Activated CD4-positive, alpha-beta T cell treated with anti-CD3 and anti-CD28 coated beads, Interleukin-2, amount 50 U/mL, for 48 hours (primary cell): ENCODE results near the gene RAB20.
"Not testable (repeated sequence)": the region's sequence is repeated elsewhere in the genome, so short reads cannot be mapped to it uniquely, and the experiment has no call there.

ENCODE experiments used
- DNase-seq, 2 experiments: peaks; one replicate each; pipeline ENCODE4 v3.0.0-alpha.2; 2020

The RAB20 gene

GRCh38 chr13:110552767-110553166 is 8.8 kb downstream of the RAB20 start:
- DNase-seq, result no peak

DNA sequence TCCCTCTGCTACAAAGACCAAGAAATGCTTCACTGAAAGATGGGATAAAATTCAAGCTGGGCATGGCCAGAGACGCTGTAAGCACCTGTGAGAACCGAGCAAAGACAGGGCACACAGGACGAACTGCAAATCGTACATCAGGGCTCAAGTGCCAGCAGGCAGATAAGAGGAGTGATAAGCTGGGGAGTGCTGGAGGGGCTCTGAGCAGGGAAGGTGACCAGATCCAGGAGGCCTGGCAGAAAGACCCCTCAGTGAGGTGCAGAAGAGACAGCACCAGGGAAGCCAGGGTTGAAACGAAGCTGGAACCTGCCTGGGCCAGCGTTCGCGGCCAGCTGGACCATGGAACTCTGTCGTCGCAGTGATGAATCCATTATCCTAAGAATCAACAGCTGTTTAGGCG is 10.2 kb downstream of the RAB20 start:
- DNase-seq, result no peak

- no peak for DNase-seq
Measured at GRCh38 chr13:110549795-110550160, 11.7 kb downstream of the RAB20 start.

DNA sequence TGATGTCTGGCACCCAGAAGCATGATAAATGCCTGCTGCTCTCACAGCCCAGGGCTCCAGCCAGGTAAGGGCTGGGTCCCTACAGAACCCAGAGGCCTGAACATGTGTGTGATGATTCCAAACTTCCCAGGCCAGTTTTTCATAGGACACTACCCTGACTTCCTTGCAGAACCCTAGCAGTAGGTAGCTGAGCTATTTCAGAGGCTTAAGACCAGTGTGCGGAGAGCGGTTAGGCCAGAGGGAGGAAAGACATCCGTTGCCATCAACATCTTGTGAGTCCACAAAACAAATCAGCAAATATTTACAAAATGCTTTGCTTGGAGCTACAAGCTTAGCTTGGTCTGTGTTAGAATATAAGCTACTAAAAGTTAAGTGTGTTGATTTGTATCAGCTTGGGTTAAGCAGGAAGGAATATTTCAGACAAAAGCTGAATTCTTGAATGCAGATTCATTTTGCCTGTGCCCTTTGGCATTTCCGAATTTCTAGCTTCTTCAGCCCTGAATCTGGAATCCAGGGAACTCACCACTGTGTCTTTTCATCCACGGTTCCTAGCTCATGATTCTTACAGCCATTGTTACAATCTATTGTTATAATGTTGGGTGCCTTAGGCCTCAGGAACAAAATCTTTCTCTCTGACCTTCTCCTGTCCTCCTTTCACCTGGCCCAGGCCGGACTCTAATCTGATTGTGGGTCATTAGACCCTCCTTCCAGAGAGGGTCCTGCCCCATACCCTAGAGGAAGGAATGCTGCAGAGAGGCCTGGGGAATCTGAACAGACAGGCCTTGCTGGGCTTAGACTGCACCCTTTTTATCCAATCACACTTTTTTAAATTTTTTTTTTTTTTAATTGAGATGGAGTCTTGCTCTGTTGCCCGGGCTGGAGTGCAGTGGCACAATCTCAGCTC is 12.4 kb downstream of the RAB20 start:
- no peak for DNase-seq

DNA sequence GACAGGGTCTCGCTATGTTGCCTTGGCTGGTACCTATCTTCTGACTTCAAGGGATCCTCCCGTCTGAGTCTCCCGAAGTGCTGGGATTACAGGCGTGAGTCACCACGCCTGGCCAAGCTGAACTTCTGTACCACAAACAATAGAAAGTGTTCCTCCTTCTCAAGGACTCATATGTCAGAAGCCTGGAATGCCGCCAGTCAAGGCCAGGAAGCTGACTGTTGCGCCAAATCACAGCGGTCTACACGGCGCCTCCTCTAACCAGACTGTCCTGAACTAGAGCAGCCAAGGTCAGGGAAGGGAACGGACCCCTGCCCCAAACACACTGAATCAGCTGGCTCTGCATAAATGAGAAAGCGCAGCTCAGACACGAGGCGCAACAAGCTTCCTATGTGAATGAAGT is 14.6 kb downstream of the RAB20 start:
- DNase-seq, result no peak

DNA sequence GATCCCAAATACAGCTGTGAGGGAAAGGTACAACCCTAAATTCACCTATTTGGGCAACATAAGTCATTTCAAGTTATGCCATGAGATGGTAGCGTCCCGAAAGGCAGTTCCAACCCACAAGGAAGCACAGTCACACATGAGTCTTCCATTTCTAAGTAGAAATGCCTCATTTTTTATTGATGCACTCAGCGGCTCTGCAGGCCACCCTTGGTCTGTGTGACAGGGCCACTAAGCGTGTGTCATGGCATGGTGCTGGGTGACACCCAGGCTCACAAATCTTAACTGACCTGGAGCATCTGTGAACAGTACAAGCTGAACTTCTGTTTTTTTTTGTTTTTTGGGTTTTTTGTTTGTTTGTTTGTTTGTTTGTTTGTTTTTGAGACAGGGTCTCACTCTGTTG is 15.1 kb downstream of the RAB20 start:
- no peak for DNase-seq

- DNase-seq, result no peak
Measured at GRCh38 chr13:110542169-110542796, 19.2 kb downstream of the RAB20 start.

- no peak for DNase-seq
Measured at GRCh38 chr13:110541526-110541920, 20.0 kb downstream of the RAB20 start.

GRCh38 chr13:110540871-110541525 is 20.5 kb downstream of the RAB20 start:
- no peak for DNase-seq

DNA sequence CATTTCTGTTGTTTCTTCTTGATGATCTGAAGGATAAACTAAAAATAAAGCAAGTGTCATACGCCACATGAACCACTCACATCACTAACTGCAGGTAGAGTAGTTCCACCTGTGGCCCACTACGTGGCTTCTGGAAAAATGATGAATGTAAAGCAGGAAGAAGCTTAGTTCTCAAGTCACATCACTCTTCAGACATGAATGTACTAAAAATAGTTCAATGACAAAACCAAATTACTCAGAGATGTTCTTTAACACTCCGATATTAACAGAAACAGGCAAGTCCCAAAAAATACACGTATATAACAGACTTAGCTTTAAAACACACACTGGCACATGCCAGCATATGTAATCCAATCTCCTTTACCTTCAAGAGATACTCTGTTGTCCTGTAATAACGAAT is 21.6 kb downstream of the RAB20 start:
- no peak for DNase-seq

DNA sequence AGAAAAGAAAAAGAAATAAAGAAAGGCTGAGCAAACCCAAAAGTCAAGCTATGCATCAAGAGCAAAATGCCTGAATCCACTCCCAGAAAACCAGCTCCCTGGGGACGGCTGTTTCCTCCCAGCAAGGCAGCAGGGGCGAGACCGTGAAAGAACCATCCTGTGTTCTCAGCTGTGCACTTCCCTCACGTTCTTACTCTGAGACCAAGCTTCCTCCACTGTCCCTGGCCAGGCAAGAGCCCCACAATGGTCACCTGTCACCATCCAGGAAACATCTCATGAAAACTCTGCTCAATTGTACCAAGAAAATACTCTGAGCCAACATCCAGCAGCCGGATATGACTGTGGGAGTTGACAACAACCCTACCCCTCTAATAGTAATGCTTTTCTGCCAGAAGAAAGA is 22.9 kb downstream of the RAB20 start:
- no peak for DNase-seq

- DNase-seq, result no peak
Measured at GRCh38 chr13:110536006-110536693, 25.4 kb downstream of the RAB20 start.

DNA sequence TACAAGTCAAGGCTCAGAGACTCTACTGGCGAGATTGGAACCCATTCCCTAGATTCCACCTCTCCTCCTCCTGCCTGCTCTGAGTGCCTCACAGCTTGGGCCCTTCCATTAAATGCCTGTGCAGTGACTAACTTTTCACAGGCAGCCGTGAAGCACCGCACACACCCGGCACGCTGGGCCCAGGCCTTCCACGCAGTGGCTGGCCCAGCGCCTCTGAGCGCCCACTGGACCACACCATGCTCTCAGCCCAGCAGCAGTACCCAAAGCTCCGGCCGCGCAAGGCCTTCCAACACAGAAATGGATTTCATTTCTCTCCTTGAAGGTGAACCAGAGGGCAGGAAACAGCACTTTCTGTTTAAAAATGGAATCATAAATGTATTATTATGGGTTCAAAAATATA is 26.0 kb downstream of the RAB20 start:
- DNase-seq, result no peak

- no peak for DNase-seq
Measured at GRCh38 chr13:110533771-110534670, 27.5 kb downstream of the RAB20 start.

- DNase-seq, result not testable (repeated sequence)
Measured at GRCh38 chr13:110532258-110532657, 29.3 kb downstream of the RAB20 start.

DNA sequence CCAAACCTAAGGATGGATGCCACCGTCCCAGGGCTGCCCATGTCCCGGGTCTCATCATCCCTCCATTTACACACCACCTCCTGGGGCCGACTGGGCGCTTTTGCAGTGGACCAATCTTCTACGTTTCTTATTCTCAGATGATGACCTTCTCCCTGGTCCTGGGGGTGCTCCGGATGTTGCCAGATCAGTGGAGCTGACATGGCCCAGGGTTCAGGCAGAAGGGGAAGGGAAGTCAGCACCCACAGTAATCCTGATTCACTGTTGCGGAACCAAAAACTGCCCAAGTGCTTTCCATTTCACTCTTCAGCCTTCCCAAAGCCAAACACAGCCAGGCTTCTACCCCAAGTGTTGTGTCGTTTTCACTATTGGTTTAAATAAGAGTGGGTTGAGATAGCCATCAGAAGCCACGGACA is 29.8 kb downstream of the RAB20 start:
- no peak for DNase-seq

GRCh38 chr13:110531100-110531499 is 30.4 kb downstream of the RAB20 start:
- no peak for DNase-seq

- no peak for DNase-seq
Measured at GRCh38 chr13:110529522-110530311, 31.8 kb downstream of the RAB20 start.

GRCh38 chr13:110528911-110529310 is 32.6 kb downstream of the RAB20 start:
- DNase-seq, result no peak

- DNase-seq, result no peak
Measured at GRCh38 chr13:110528371-110528770, 33.2 kb downstream of the RAB20 start.
